Dendritic cell treated with granulocyte-macrophage colony-stimulating factor and Interleukin-4, amounts not matched to agents 40 ng/mL and 50 ng/mL, for 4 days (primary cell): ENCODE measurements around the gene C1RL.
A peak's percentile ranks its signal among the peaks of the same experiment; 100 is the strongest.
"Not testable (repeated sequence)": the region's sequence is repeated elsewhere in the genome, so short reads cannot be mapped to it uniquely, and the experiment has no call there.

Source experiments
- H3K27ac Mint-ChIP-seq: one replicate; pipeline ENCODE4 v1.8.0; 2022; ENCODE audit warnings: mild to moderate bottlenecking, mixed read lengths
- H3K27me3 Mint-ChIP-seq: one replicate; pipeline ENCODE4 v1.8.0; 2022; ENCODE audit warnings: mild to moderate bottlenecking, mixed read lengths
- H3K36me3 Mint-ChIP-seq: one replicate; pipeline ENCODE4 v1.8.0; 2022; ENCODE audit warnings: low read depth, mixed read lengths
- H3K4me1 Mint-ChIP-seq: one replicate; pipeline ENCODE4 v1.8.0; 2022; ENCODE audit warnings: low read depth, mixed read lengths
- H3K4me3 Mint-ChIP-seq: one replicate; pipeline ENCODE4 v1.8.0; 2022; ENCODE audit warnings: mild to moderate bottlenecking, moderate library complexity, mixed read lengths
- H3K9me3 Mint-ChIP-seq: one replicate; pipeline ENCODE4 v1.8.0; 2022; ENCODE audit warnings: mixed read lengths
- intact Hi-C: fragments of 100-400 bp; cut with micrococcal nuclease; formaldehyde crosslinking; loops from one replicate; pipeline ENCODE4 v1.15.0; 2022

The C1RL gene

GRCh38 chr12:7116196-7116595 is 7.2 kb upstream of the C1RL start:
- Mint-ChIP-seq H3K36me3 (peaks cover 11% of the 10 kb centered on the region), H3K27me3 (peaks cover 5% of the 10 kb centered on the region), H3K27ac (no peak overlapping the region)

GRCh38 chr12:7114851-7115250 is 5.8 kb upstream of the C1RL start:
- peaks cover 5% of the 10 kb centered on the region for H3K27me3 Mint-ChIP-seq
- intact Hi-C loops, result loop anchor here (5.0 kb wide), 1 partner anchor 173 kb away; the partner anchor contains the start of genes C12orf57 and RNU7-1
- H3K27ac Mint-ChIP-seq, result no peak overlapping the region
- H3K36me3 Mint-ChIP-seq, result peaks cover 11% of the 10 kb centered on the region
- H3K9me3 Mint-ChIP-seq, result peaks cover 8% of the 10 kb centered on the region
- no peak overlapping the region for H3K4me3 Mint-ChIP-seq
- peaks cover 48% of the 10 kb centered on the region for H3K4me1 Mint-ChIP-seq

More at GRCh38 chr12:7116196-7116595, 7.2 kb upstream of the C1RL start:
- intact Hi-C loops, result no loop called here
- H3K4me1 Mint-ChIP-seq, result peaks cover 49% of the 10 kb centered on the region
- peaks cover 8% of the 10 kb centered on the region for H3K9me3 Mint-ChIP-seq
- no peak overlapping the region for H3K4me3 Mint-ChIP-seq

- peaks cover 48% of the 10 kb centered on the region for H3K4me1 Mint-ChIP-seq
- no peak overlapping the region for H3K27ac Mint-ChIP-seq
- intact Hi-C loops, result loop anchor here (5.0 kb wide), 1 partner anchor 172 kb away; the partner anchor contains the start of genes C12orf57 and RNU7-1
- peaks cover 11% of the 10 kb centered on the region for H3K36me3 Mint-ChIP-seq
- no peak overlapping the region for H3K4me3 Mint-ChIP-seq
- peaks cover 8% of the 10 kb centered on the region for H3K9me3 Mint-ChIP-seq
- H3K27me3 Mint-ChIP-seq, result peaks cover 5% of the 10 kb centered on the region
Measured at GRCh38 chr12:7114008-7114407, 5.0 kb upstream of the C1RL start.

- H3K4me3 Mint-ChIP-seq, result no peak overlapping the region
- peak overlapping the region; percentile 64 for H3K27ac Mint-ChIP-seq
- H3K27me3 Mint-ChIP-seq, result peaks cover 5% of the 10 kb centered on the region
- H3K9me3 Mint-ChIP-seq, result peaks cover 8% of the 10 kb centered on the region
- H3K4me1 Mint-ChIP-seq, result peaks cover 47% of the 10 kb centered on the region
- H3K36me3 Mint-ChIP-seq, result peaks cover 11% of the 10 kb centered on the region
- intact Hi-C loops, result loop anchor here (2.0 to 5.0 kb wide), 2 partner anchors 171 to 245 kb away; partner anchors contain the start of genes C12orf57 and RNU7-1
Measured at GRCh38 chr12:7113389-7113871, 4.4 kb upstream of the C1RL start.

GRCh38 chr12:7112041-7112440 is 3.0 kb upstream of the C1RL start:
- peaks cover 48% of the 10 kb centered on the region for H3K4me1 Mint-ChIP-seq
- H3K4me3 Mint-ChIP-seq, result no peak overlapping the region
- intact Hi-C loops, result loop anchor here (2.0 to 5.0 kb wide), 2 partner anchors 170 to 243 kb away; partner anchors contain the start of genes C12orf57 and RNU7-1
- H3K9me3 Mint-ChIP-seq, result peaks cover 8% of the 10 kb centered on the region
- H3K36me3 Mint-ChIP-seq, result peaks cover 11% of the 10 kb centered on the region
- no peak overlapping the region for H3K27ac Mint-ChIP-seq
- peaks cover 5% of the 10 kb centered on the region for H3K27me3 Mint-ChIP-seq

- H3K9me3 Mint-ChIP-seq, result peaks cover 16% of the 10 kb centered on the region
- H3K27ac Mint-ChIP-seq, result no peak overlapping the region
- H3K4me3 Mint-ChIP-seq, result no peak overlapping the region
- peaks cover 4% of the 10 kb centered on the region for H3K27me3 Mint-ChIP-seq
- peaks cover 40% of the 10 kb centered on the region for H3K4me1 Mint-ChIP-seq
- peaks cover 17% of the 10 kb centered on the region for H3K36me3 Mint-ChIP-seq
- intact Hi-C loops, result loop anchor here (5.0 kb wide), 1 partner anchor 168 kb away; the partner anchor contains the start of genes C12orf57 and RNU7-1
Measured at GRCh38 chr12:7110661-7111060, 1.6 kb upstream of the C1RL start.

- Mint-ChIP-seq H3K27ac (peak overlapping the region; percentile 83), H3K36me3 (peaks cover 19% of the 10 kb centered on the region), H3K4me1 (peaks cover 34% of the 10 kb centered on the region), H3K27me3 (peaks cover 3% of the 10 kb centered on the region), H3K9me3 (peaks cover 12% of the 10 kb centered on the region), H3K4me3 (peak overlapping the region; percentile 79)
- intact Hi-C loops, result loop anchor here (5.0 kb wide), 1 partner anchor 47 kb away; the partner anchor contains the start of gene C1S
Measured at GRCh38 chr12:7109572-7109920, 532 bp upstream of the C1RL start.

GRCh38 chr12:7108003-7108795 is 815 bp downstream of the C1RL start:
- peaks cover 32% of the 10 kb centered on the region for H3K36me3 Mint-ChIP-seq
- intact Hi-C loops, result loop anchor here (5.0 kb wide), 1 partner anchor 46 kb away; the partner anchor contains the start of gene C1S
- peaks cover 12% of the 10 kb centered on the region for H3K9me3 Mint-ChIP-seq
- peak overlapping the region; percentile 79 for H3K4me3 Mint-ChIP-seq
- no peaks in the 10 kb centered on the region for H3K27me3 Mint-ChIP-seq
- H3K27ac Mint-ChIP-seq, result peak overlapping the region; percentile 83
- peaks cover 31% of the 10 kb centered on the region for H3K4me1 Mint-ChIP-seq

GRCh38 chr12:7107636-7108002 is 1.4 kb downstream of the C1RL start:
- peak overlapping the region; percentile 79 for H3K4me3 Mint-ChIP-seq
- no peaks in the 10 kb centered on the region for H3K27me3 Mint-ChIP-seq
- H3K4me1 Mint-ChIP-seq, result peaks cover 37% of the 10 kb centered on the region
- peaks cover 12% of the 10 kb centered on the region for H3K9me3 Mint-ChIP-seq
- H3K27ac Mint-ChIP-seq, result peak overlapping the region; percentile 83
- intact Hi-C loops, result loop anchor here (5.0 kb wide), 1 partner anchor 45 kb away; the partner anchor contains the start of gene C1S
- peaks cover 33% of the 10 kb centered on the region for H3K36me3 Mint-ChIP-seq

- not testable (repeated sequence) for H3K27ac Mint-ChIP-seq, H3K4me3 Mint-ChIP-seq, H3K27me3 Mint-ChIP-seq
- Mint-ChIP-seq H3K36me3 (peaks cover 37% of the 10 kb centered on the region), H3K9me3 (peaks cover 12% of the 10 kb centered on the region), H3K4me1 (peaks cover 40% of the 10 kb centered on the region)
- intact Hi-C loops, result loop anchor here (5.0 kb wide), 1 partner anchor 45 kb away; the partner anchor contains the start of gene C1S
Measured at GRCh38 chr12:7107181-7107580, 1.8 kb downstream of the C1RL start.

GRCh38 chr12:7106082-7106481 is 2.9 kb downstream of the C1RL start:
- intact Hi-C loops, result loop anchor here (5.0 kb wide), 1 partner anchor 44 kb away; the partner anchor contains the start of gene C1S
- H3K4me1 Mint-ChIP-seq, result peaks cover 40% of the 10 kb centered on the region

GRCh38 chr12:7103837-7104584 is 5.0 kb downstream of the C1RL start:
- no peak overlapping the region for H3K27ac Mint-ChIP-seq

More at GRCh38 chr12:7106082-7106481, 2.9 kb downstream of the C1RL start:
- Mint-ChIP-seq H3K9me3 (peaks cover 12% of the 10 kb centered on the region), H3K27ac (no peak overlapping the region), H3K4me3 (no peak overlapping the region), H3K36me3 (peaks cover 44% of the 10 kb centered on the region), H3K27me3 (no peaks in the 10 kb centered on the region)

GRCh38 chr12:7102582-7102981 is 6.4 kb downstream of the C1RL start:
- Mint-ChIP-seq H3K4me1 (peaks cover 23% of the 10 kb centered on the region), H3K9me3 (peaks cover 12% of the 10 kb centered on the region), H3K36me3 (peaks cover 55% of the 10 kb centered on the region)

More at GRCh38 chr12:7103837-7104584, 5.0 kb downstream of the C1RL start:
- H3K4me3 Mint-ChIP-seq, result no peak overlapping the region
- intact Hi-C loops, result no loop called here
- H3K27me3 Mint-ChIP-seq, result no peaks in the 10 kb centered on the region
- peaks cover 44% of the 10 kb centered on the region for H3K36me3 Mint-ChIP-seq
- H3K4me1 Mint-ChIP-seq, result peaks cover 32% of the 10 kb centered on the region
- H3K9me3 Mint-ChIP-seq, result peaks cover 12% of the 10 kb centered on the region

More at GRCh38 chr12:7102582-7102981, 6.4 kb downstream of the C1RL start:
- intact Hi-C loops, result no loop called here
- no peak overlapping the region for H3K27ac Mint-ChIP-seq
- no peak overlapping the region for H3K4me3 Mint-ChIP-seq
- no peaks in the 10 kb centered on the region for H3K27me3 Mint-ChIP-seq
